ENCODE data around the gene ZDHHC19. TPM values are rescaled to one million over a fixed set of nuclear protein-coding genes. Genes with fewer than 3 reads are reported as not detected.

ZDHHC19 gene
- total and polyA plus RNA-seq, 2 experiments from 2014 or later, result 0.77 TPM; not detected in 1

DNA sequence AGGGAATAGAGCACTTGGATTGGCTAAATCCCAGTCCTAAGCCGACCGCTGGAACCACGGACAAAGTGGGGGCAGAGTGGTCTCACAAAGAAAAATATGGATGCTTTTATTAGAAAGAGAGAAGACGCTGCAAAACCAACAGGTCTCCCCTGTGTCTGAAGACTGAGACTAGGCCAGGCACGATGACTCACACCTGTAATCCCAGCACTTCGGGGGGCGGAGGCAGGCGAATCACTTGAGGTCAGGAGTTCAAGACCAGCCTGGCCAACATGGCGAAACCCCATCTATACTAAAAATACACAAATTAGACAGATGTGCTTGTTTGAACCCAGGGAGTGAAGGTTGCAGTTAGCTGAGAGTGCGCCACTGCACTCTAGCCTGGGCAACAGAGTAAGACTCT lies 61.8 kb downstream of the ZDHHC19 start:
- Histone ChIP-seq H3K9me3 (ENCODE audit: low read depth) (no peaks in the 10 kb centered on the region), H3K9me2 (replicated peaks; ENCODE audit: insufficient read depth) (no peaks in the 10 kb centered on the region), H3K4me3 (no peak overlapping the region), H2AFZ (no peak overlapping the region), H3K4me2 (no peak overlapping the region), H3K27ac (no peak overlapping the region), H4K20me1 (ENCODE audit: insufficient read depth, poor library complexity, severe bottlenecking) (no peaks in the 10 kb centered on the region), H3K36me3 (replicated peaks; ENCODE audit: insufficient read depth, low read depth) (no peaks in the 10 kb centered on the region), H3K79me2 (no peaks in the 10 kb centered on the region), H3K4me1 (ENCODE audit: insufficient read depth) (no peaks in the 10 kb centered on the region), H3K27me3 (no peaks in the 10 kb centered on the region)
- TF ChIP-seq CTCF (IDR thresholded peaks at IDR 0.05; ENCODE audit: poor library complexity), result no peak
- no peak for TF ChIP-seq EZH2phosphoT487 (IDR thresholded peaks at IDR 0.05; ENCODE audit: low read depth, severe bottlenecking, unreplicated experiment)
- TF ChIP-seq EZH2 (IDR thresholded peaks at IDR 0.05; ENCODE audit: borderline replicate concordance), result no peak
- 88% methylated on average over 10 of the region's 10 CpGs for WGBS (ENCODE audit: low lambda C conversion rate, missing lambda C conversion rate)
- DNase-seq (ENCODE audit: low spot score), result no peak

Small RNA genes lying within 50 kb of the gene (small RNA-seq; reads per million reads assigned to genes)
- not detected for gene RF00019

Other genes with a start within 250 kb of the ZDHHC19 start
- gene TFRC, start 129.3 kb downstream of the ZDHHC19 start, total RNA-seq, result 230 and 278 TPM in 2 replicates
- gene TFRC, start 129.3 kb downstream of the ZDHHC19 start, polyA plus RNA-seq, result 136 and 137 TPM in 2 replicates
- 3.9 and 6.3 TPM in 2 replicates for gene SLC51A, start 5.1 kb upstream of the ZDHHC19 start, total RNA-seq
- 13.9 and 15.8 TPM in 2 replicates for gene SLC51A, start 5.1 kb upstream of the ZDHHC19 start, polyA plus RNA-seq
- 69.1 and 69.7 TPM in 2 replicates for gene PCYT1A, start 76.3 kb upstream of the ZDHHC19 start, total RNA-seq
- 23.8 and 30.1 TPM in 2 replicates for gene PCYT1A, start 76.3 kb upstream of the ZDHHC19 start, polyA plus RNA-seq
- gene DYNLT2B, start 106.8 kb upstream of the ZDHHC19 start, total RNA-seq, result 7.0 and 10.9 TPM in 2 replicates
- gene DYNLT2B, start 106.8 kb upstream of the ZDHHC19 start, polyA plus RNA-seq, result 19.6 and 23.5 TPM in 2 replicates
- 0.84 TPM in 1 of 2 replicates, not detected in the other for gene TM4SF19, start 127.0 kb upstream of the ZDHHC19 start, total RNA-seq
- not detected in 2 replicates for gene TM4SF19, start 127.0 kb upstream of the ZDHHC19 start, polyA plus RNA-seq
- gene UBXN7, start 221.0 kb upstream of the ZDHHC19 start, total RNA-seq, result 30.9 and 32.4 TPM in 2 replicates
- gene UBXN7, start 221.0 kb upstream of the ZDHHC19 start, polyA plus RNA-seq, result 18.6 and 27.3 TPM in 2 replicates